Upper lobe of left lung (tissue), 4 donors: ENCODE results near the gene SUCLA2.

Source experiments
- EP300 ChIP-seq, 4 donors: sonication (generic); formaldehyde crosslinking; IDR thresholded peaks; one replicate each; pipeline ENCODE4 v1.5.1; 2017; ENCODE audit warnings: antibody characterized with exemption in 4 of 4, control low read depth in 2 of 4
- TF ChIP-seq, protein P1 (sequence below), 6 experiments: fragments of 450-650 bp in 4 of 6; fragments of 200-600 bp in 2 of 6; sonication (generic) in 2 of 6; IDR thresholded peaks; one replicate each; pipeline ENCODE4 v1.5.1; 2016 to 2019; ENCODE audit warnings: antibody characterized with exemption in 6 of 6

DNA sequence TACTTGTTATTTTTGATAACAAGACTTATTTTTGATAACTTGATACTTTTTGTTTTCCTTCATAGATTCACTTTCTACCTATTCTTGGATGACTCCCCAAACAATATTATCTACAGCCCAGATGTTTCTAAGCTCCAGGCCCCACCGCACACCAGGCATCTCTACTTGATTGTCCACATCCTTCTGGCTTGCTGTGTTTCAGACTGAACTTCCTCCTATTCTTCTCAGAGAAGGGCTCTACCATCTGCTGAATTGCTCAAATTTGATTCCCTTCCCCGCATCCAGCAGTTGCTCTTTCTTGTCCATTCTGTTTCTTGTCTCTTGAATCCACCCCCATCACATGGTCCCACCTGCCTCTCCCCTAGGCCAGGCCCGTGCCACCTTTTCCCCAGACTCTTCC lies 49.5 kb upstream of the SUCLA2 start:
- TF ChIP-seq, protein P1, sequence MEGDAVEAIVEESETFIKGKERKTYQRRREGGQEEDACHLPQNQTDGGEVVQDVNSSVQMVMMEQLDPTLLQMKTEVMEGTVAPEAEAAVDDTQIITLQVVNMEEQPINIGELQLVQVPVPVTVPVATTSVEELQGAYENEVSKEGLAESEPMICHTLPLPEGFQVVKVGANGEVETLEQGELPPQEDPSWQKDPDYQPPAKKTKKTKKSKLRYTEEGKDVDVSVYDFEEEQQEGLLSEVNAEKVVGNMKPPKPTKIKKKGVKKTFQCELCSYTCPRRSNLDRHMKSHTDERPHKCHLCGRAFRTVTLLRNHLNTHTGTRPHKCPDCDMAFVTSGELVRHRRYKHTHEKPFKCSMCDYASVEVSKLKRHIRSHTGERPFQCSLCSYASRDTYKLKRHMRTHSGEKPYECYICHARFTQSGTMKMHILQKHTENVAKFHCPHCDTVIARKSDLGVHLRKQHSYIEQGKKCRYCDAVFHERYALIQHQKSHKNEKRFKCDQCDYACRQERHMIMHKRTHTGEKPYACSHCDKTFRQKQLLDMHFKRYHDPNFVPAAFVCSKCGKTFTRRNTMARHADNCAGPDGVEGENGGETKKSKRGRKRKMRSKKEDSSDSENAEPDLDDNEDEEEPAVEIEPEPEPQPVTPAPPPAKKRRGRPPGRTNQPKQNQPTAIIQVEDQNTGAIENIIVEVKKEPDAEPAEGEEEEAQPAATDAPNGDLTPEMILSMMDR (IDR thresholded peaks at IDR 0.05) = no peak
- no peak for TF ChIP-seq EP300 (IDR thresholded peaks at IDR 0.05)
